ENCODE measurements around the gene SLC8A1.

DNA sequence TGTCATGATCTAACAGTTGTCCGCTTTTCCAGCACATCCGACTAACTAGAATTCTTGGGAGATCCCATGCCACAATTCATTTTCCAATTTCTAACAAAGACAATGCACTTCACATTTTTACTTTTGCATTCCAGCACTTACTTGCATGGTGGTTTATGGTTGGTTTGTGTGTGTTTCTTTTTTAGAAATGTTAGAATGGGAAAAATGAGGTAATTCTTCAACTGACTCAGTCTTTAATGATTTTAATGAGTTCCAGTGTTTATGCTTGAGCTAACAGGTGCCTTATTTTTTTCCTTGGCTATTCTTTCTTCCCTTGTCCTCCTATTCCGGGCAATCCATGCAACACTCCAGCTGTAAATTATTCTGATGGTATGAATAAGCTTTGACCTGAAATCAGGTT lies 46.4 kb downstream of the SLC8A1 start:
- TF ChIP-seq, protein P1, sequence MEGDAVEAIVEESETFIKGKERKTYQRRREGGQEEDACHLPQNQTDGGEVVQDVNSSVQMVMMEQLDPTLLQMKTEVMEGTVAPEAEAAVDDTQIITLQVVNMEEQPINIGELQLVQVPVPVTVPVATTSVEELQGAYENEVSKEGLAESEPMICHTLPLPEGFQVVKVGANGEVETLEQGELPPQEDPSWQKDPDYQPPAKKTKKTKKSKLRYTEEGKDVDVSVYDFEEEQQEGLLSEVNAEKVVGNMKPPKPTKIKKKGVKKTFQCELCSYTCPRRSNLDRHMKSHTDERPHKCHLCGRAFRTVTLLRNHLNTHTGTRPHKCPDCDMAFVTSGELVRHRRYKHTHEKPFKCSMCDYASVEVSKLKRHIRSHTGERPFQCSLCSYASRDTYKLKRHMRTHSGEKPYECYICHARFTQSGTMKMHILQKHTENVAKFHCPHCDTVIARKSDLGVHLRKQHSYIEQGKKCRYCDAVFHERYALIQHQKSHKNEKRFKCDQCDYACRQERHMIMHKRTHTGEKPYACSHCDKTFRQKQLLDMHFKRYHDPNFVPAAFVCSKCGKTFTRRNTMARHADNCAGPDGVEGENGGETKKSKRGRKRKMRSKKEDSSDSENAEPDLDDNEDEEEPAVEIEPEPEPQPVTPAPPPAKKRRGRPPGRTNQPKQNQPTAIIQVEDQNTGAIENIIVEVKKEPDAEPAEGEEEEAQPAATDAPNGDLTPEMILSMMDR (IDR thresholded peaks at IDR 0.05): no peak
- TF ChIP-seq POLR2A (IDR thresholded peaks at IDR 0.05) (no peak), EP300 (IDR thresholded peaks at IDR 0.05) (no peak)

Data from tibial nerve (tissue), 4 donors.